Measurements from ENCODE around the gene HTRA2. TPM values are rescaled to one million over a fixed set of nuclear protein-coding genes. Genes with fewer than 3 reads are reported as not detected.

Gene HTRA2
- total and polyA plus RNA-seq, 4 donors, result 32.0 to 57.3 (median 51.5) TPM

- WGBS (ENCODE audit: insufficient coverage), result 97% methylated on average over 6 of the region's 9 CpGs
- peaks cover 28% of the 10 kb centered on the region for H3K4me1 ChIP-seq (ENCODE audit: control insufficient read depth, insufficient read depth, low read length)
- H3K4me3 ChIP-seq (ENCODE audit: low read depth, low read length), result no peak overlapping the region
- no peaks in the 10 kb centered on the region for H3K27me3 ChIP-seq (ENCODE audit: control insufficient read depth, insufficient read depth, low read length)
- no peaks in the 10 kb centered on the region for H3K9me3 ChIP-seq (ENCODE audit: control insufficient read depth, insufficient read depth, low read length)
- no peak overlapping the region for H3K27ac ChIP-seq (ENCODE audit: low read depth, low read length)
- peaks cover 42% of the 10 kb centered on the region for H3K36me3 ChIP-seq (ENCODE audit: control insufficient read depth, insufficient read depth, low read length)
- no peak for DNase-seq (ENCODE audit: low read depth in 4 of 6, low spot score in 6 of 6)
Measured at GRCh38 chr2:74527741-74528140, 2.0 kb upstream of the HTRA2 start.

- H3K27me3 ChIP-seq (ENCODE audit: control insufficient read depth, insufficient read depth, low read length), result no peaks in the 10 kb centered on the region
- peaks cover 28% of the 10 kb centered on the region for H3K4me1 ChIP-seq (ENCODE audit: control insufficient read depth, insufficient read depth, low read length)
- peak overlapping the region; percentile 86 for H3K27ac ChIP-seq (ENCODE audit: low read depth, low read length)
- peak in 1 of 6 donors; percentile 25 for DNase-seq (ENCODE audit: low read depth in 4 of 6, low spot score in 6 of 6)
- H3K36me3 ChIP-seq (ENCODE audit: control insufficient read depth, insufficient read depth, low read length), result peaks cover 51% of the 10 kb centered on the region
- H3K4me3 ChIP-seq (ENCODE audit: low read depth, low read length), result peak overlapping the region; percentile 91
- no peaks in the 10 kb centered on the region for H3K9me3 ChIP-seq (ENCODE audit: control insufficient read depth, insufficient read depth, low read length)
- WGBS (ENCODE audit: insufficient coverage), result under 1% methylated on average over 22 of the region's 29 CpGs
Measured at GRCh38 chr2:74528600-74529356, 955 bp upstream of the HTRA2 start.

GRCh38 chr2:74530239-74531187 lies 780 bp downstream of the HTRA2 start:
- peak overlapping the region; percentile 91 for H3K4me3 ChIP-seq (ENCODE audit: low read depth, low read length)
- H3K9me3 ChIP-seq (ENCODE audit: control insufficient read depth, insufficient read depth, low read length), result no peaks in the 10 kb centered on the region
- WGBS (ENCODE audit: insufficient coverage), result 0% methylated on average over 42 of the region's 54 CpGs
- peak overlapping the region; percentile 76 for H3K27ac ChIP-seq (ENCODE audit: low read depth, low read length)
- H3K4me1 ChIP-seq (ENCODE audit: control insufficient read depth, insufficient read depth, low read length), result peaks cover 28% of the 10 kb centered on the region
- DNase-seq (ENCODE audit: low read depth in 4 of 6, low spot score in 6 of 6), result peak in 2 of 6 donors; percentile 65 to 70
- H3K27me3 ChIP-seq (ENCODE audit: control insufficient read depth, insufficient read depth, low read length), result no peaks in the 10 kb centered on the region
- peaks cover 64% of the 10 kb centered on the region for H3K36me3 ChIP-seq (ENCODE audit: control insufficient read depth, insufficient read depth, low read length)

- H3K9me3 ChIP-seq (ENCODE audit: control insufficient read depth, insufficient read depth, low read length), result no peaks in the 10 kb centered on the region
- H3K27me3 ChIP-seq (ENCODE audit: control insufficient read depth, insufficient read depth, low read length), result no peaks in the 10 kb centered on the region
- H3K27ac ChIP-seq (ENCODE audit: low read depth, low read length), result no peak overlapping the region
- peak overlapping the region; percentile 91 for H3K4me3 ChIP-seq (ENCODE audit: low read depth, low read length)
- H3K4me1 ChIP-seq (ENCODE audit: control insufficient read depth, insufficient read depth, low read length), result peaks cover 28% of the 10 kb centered on the region
- H3K36me3 ChIP-seq (ENCODE audit: control insufficient read depth, insufficient read depth, low read length), result peaks cover 66% of the 10 kb centered on the region
- no peak for DNase-seq (ENCODE audit: low read depth in 4 of 6, low spot score in 6 of 6)
- 91% methylated on average over 7 of the region's 7 CpGs for WGBS (ENCODE audit: insufficient coverage)
Measured at GRCh38 chr2:74531666-74532065, 1.9 kb downstream of the HTRA2 start.

GRCh38 chr2:74532222-74532621 lies 2.5 kb downstream of the HTRA2 start:
- peak in 1 of 6 donors; percentile 60 for DNase-seq (ENCODE audit: low read depth in 4 of 6, low spot score in 6 of 6)
- Histone ChIP-seq H3K27ac (ENCODE audit: low read depth, low read length) (no peak overlapping the region), H3K9me3 (ENCODE audit: control insufficient read depth, insufficient read depth, low read length) (no peaks in the 10 kb centered on the region), H3K4me1 (ENCODE audit: control insufficient read depth, insufficient read depth, low read length) (peaks cover 28% of the 10 kb centered on the region), H3K36me3 (ENCODE audit: control insufficient read depth, insufficient read depth, low read length) (peaks cover 63% of the 10 kb centered on the region), H3K27me3 (ENCODE audit: control insufficient read depth, insufficient read depth, low read length) (no peaks in the 10 kb centered on the region), H3K4me3 (ENCODE audit: low read depth, low read length) (no peak overlapping the region)

GRCh38 chr2:74533464-74533863 lies 3.7 kb downstream of the HTRA2 start:
- peaks cover 51% of the 10 kb centered on the region for H3K36me3 ChIP-seq (ENCODE audit: control insufficient read depth, insufficient read depth, low read length)
- H3K4me3 ChIP-seq (ENCODE audit: low read depth, low read length), result no peak overlapping the region
- no peaks in the 10 kb centered on the region for H3K9me3 ChIP-seq (ENCODE audit: control insufficient read depth, insufficient read depth, low read length)
- no peaks in the 10 kb centered on the region for H3K27me3 ChIP-seq (ENCODE audit: control insufficient read depth, insufficient read depth, low read length)
- no peak overlapping the region for H3K27ac ChIP-seq (ENCODE audit: low read depth, low read length)
- WGBS (ENCODE audit: insufficient coverage), result 95% methylated on average over 2 of the region's 4 CpGs
- H3K4me1 ChIP-seq (ENCODE audit: control insufficient read depth, insufficient read depth, low read length), result peaks cover 22% of the 10 kb centered on the region
- DNase-seq (ENCODE audit: low read depth in 4 of 6, low spot score in 6 of 6), result no peak

- Histone ChIP-seq H3K27ac (ENCODE audit: low read depth, low read length) (no peak overlapping the region), H3K27me3 (ENCODE audit: control insufficient read depth, insufficient read depth, low read length) (no peaks in the 10 kb centered on the region), H3K4me3 (ENCODE audit: low read depth, low read length) (no peak overlapping the region), H3K36me3 (ENCODE audit: control insufficient read depth, insufficient read depth, low read length) (peaks cover 49% of the 10 kb centered on the region), H3K4me1 (ENCODE audit: control insufficient read depth, insufficient read depth, low read length) (peaks cover 14% of the 10 kb centered on the region), H3K9me3 (ENCODE audit: control insufficient read depth, insufficient read depth, low read length) (no peaks in the 10 kb centered on the region)
- no peak for DNase-seq (ENCODE audit: low read depth in 4 of 6, low spot score in 6 of 6)
- WGBS (ENCODE audit: insufficient coverage), result 89% methylated on average over 9 of the region's 12 CpGs
Measured at GRCh38 chr2:74534411-74534810, 4.7 kb downstream of the HTRA2 start.

GRCh38 chr2:74535440-74535965 lies 5.8 kb downstream of the HTRA2 start:
- Histone ChIP-seq H3K36me3 (ENCODE audit: control insufficient read depth, insufficient read depth, low read length) (peaks cover 52% of the 10 kb centered on the region), H3K4me3 (ENCODE audit: low read depth, low read length) (no peak overlapping the region), H3K4me1 (ENCODE audit: control insufficient read depth, insufficient read depth, low read length) (peaks cover 13% of the 10 kb centered on the region), H3K9me3 (ENCODE audit: control insufficient read depth, insufficient read depth, low read length) (no peaks in the 10 kb centered on the region), H3K27me3 (ENCODE audit: control insufficient read depth, insufficient read depth, low read length) (no peaks in the 10 kb centered on the region), H3K27ac (ENCODE audit: low read depth, low read length) (no peak overlapping the region)
- DNase-seq (ENCODE audit: low read depth in 4 of 6, low spot score in 6 of 6), result no peak
- 92% methylated on average over 10 of the region's 10 CpGs for WGBS (ENCODE audit: insufficient coverage)

GRCh38 chr2:74536166-74536950 lies 6.6 kb downstream of the HTRA2 start:
- Histone ChIP-seq H3K27ac (ENCODE audit: low read depth, low read length) (no peak overlapping the region), H3K9me3 (ENCODE audit: control insufficient read depth, insufficient read depth, low read length) (no peaks in the 10 kb centered on the region), H3K4me1 (ENCODE audit: control insufficient read depth, insufficient read depth, low read length) (peaks cover 4% of the 10 kb centered on the region), H3K27me3 (ENCODE audit: control insufficient read depth, insufficient read depth, low read length) (no peaks in the 10 kb centered on the region), H3K4me3 (ENCODE audit: low read depth, low read length) (no peak overlapping the region), H3K36me3 (ENCODE audit: control insufficient read depth, insufficient read depth, low read length) (peaks cover 51% of the 10 kb centered on the region)
- DNase-seq (ENCODE audit: low read depth in 4 of 6, low spot score in 6 of 6), result no peak
- WGBS (ENCODE audit: insufficient coverage), result 90% methylated on average over 21 of the region's 23 CpGs

All from spinal cord (tissue), 10 donors.